ENCODE results near the gene LRRC3. TPM values are rescaled to one million over a fixed set of nuclear protein-coding genes. Genes with fewer than 3 reads are reported as not detected.

LRRC3 gene
- total and polyA plus RNA-seq, 2 of the 8 experiments (the other 6 are each of a cell fraction or from before 2014, with no cell fraction given) = 3.1 to 5.4 TPM

DNA sequence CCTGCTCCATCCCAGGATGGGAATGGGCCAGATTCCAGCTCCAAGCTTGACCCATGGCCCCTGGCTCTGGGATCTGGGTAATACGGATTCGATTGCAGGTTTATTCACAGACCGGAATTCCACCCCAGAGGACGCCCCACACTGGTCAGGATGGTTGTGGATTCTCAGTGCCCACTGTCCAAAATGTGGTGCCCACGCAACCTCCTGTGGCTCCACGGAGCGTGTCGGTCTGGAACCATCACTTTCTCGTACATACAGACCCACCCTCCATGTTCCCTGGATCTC is 53.1 kb downstream of the LRRC3 start (continued):
- TF ChIP-seq, protein P1, sequence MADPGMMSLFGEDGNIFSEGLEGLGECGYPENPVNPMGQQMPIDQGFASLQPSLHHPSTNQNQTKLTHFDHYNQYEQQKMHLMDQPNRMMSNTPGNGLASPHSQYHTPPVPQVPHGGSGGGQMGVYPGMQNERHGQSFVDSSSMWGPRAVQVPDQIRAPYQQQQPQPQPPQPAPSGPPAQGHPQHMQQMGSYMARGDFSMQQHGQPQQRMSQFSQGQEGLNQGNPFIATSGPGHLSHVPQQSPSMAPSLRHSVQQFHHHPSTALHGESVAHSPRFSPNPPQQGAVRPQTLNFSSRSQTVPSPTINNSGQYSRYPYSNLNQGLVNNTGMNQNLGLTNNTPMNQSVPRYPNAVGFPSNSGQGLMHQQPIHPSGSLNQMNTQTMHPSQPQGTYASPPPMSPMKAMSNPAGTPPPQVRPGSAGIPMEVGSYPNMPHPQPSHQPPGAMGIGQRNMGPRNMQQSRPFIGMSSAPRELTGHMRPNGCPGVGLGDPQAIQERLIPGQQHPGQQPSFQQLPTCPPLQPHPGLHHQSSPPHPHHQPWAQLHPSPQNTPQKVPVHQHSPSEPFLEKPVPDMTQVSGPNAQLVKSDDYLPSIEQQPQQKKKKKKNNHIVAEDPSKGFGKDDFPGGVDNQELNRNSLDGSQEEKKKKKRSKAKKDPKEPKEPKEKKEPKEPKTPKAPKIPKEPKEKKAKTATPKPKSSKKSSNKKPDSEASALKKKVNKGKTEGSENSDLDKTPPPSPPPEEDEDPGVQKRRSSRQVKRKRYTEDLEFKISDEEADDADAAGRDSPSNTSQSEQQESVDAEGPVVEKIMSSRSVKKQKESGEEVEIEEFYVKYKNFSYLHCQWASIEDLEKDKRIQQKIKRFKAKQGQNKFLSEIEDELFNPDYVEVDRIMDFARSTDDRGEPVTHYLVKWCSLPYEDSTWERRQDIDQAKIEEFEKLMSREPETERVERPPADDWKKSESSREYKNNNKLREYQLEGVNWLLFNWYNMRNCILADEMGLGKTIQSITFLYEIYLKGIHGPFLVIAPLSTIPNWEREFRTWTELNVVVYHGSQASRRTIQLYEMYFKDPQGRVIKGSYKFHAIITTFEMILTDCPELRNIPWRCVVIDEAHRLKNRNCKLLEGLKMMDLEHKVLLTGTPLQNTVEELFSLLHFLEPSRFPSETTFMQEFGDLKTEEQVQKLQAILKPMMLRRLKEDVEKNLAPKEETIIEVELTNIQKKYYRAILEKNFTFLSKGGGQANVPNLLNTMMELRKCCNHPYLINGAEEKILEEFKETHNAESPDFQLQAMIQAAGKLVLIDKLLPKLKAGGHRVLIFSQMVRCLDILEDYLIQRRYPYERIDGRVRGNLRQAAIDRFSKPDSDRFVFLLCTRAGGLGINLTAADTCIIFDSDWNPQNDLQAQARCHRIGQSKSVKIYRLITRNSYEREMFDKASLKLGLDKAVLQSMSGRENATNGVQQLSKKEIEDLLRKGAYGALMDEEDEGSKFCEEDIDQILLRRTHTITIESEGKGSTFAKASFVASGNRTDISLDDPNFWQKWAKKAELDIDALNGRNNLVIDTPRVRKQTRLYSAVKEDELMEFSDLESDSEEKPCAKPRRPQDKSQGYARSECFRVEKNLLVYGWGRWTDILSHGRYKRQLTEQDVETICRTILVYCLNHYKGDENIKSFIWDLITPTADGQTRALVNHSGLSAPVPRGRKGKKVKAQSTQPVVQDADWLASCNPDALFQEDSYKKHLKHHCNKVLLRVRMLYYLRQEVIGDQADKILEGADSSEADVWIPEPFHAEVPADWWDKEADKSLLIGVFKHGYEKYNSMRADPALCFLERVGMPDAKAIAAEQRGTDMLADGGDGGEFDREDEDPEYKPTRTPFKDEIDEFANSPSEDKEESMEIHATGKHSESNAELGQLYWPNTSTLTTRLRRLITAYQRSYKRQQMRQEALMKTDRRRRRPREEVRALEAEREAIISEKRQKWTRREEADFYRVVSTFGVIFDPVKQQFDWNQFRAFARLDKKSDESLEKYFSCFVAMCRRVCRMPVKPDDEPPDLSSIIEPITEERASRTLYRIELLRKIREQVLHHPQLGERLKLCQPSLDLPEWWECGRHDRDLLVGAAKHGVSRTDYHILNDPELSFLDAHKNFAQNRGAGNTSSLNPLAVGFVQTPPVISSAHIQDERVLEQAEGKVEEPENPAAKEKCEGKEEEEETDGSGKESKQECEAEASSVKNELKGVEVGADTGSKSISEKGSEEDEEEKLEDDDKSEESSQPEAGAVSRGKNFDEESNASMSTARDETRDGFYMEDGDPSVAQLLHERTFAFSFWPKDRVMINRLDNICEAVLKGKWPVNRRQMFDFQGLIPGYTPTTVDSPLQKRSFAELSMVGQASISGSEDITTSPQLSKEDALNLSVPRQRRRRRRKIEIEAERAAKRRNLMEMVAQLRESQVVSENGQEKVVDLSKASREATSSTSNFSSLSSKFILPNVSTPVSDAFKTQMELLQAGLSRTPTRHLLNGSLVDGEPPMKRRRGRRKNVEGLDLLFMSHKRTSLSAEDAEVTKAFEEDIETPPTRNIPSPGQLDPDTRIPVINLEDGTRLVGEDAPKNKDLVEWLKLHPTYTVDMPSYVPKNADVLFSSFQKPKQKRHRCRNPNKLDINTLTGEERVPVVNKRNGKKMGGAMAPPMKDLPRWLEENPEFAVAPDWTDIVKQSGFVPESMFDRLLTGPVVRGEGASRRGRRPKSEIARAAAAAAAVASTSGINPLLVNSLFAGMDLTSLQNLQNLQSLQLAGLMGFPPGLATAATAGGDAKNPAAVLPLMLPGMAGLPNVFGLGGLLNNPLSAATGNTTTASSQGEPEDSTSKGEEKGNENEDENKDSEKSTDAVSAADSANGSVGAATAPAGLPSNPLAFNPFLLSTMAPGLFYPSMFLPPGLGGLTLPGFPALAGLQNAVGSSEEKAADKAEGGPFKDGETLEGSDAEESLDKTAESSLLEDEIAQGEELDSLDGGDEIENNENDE (IDR thresholded peaks at IDR 0.05; ENCODE audit: insufficient replicate concordance, low read length) = no peak
- TF ChIP-seq CBX5 (IDR thresholded peaks at IDR 0.05; ENCODE audit: low read depth, low read length) (no peak), RFX5 (IDR thresholded peaks at IDR 0.05; ENCODE audit: borderline replicate concordance, low read depth, low read length) (no peak), YY1 (IDR thresholded peaks at IDR 0.05; ENCODE audit: low read depth, low read length) (no peak), SUZ12 (IDR thresholded peaks at IDR 0.05; ENCODE audit: low read length) (no peak), RXRA (IDR thresholded peaks at IDR 0.05; ENCODE audit: insufficient read depth, low read depth, low read length) (no peak), TAF1 (IDR thresholded peaks at IDR 0.05; ENCODE audit: low read depth, low read length) (no peak)
- TF ChIP-seq, protein P2, sequence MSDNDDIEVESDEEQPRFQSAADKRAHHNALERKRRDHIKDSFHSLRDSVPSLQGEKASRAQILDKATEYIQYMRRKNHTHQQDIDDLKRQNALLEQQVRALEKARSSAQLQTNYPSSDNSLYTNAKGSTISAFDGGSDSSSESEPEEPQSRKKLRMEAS (IDR thresholded peaks at IDR 0.05) = no peak

Data from H1 (cell line).